ENCODE measurements around the gene ZDHHC11. TPM values are rescaled to one million over a fixed set of nuclear protein-coding genes. Genes with fewer than 3 reads are reported as not detected.
"Not testable (repeated sequence)": the region's sequence is repeated elsewhere in the genome, so short reads cannot be mapped to it uniquely, and the experiment has no call there.

The ZDHHC11 gene
- total RNA-seq, 1 experiment from 2014 or later = 7.7 TPM

- peak; percentile 52 for DNase-seq
- Histone ChIP-seq H3K36me3 (replicated peaks; ENCODE audit: control insufficient read depth, insufficient read depth, low read length) (peaks cover 70% of the 10 kb centered on the region), H3K27me3 (ENCODE audit: control insufficient read depth, insufficient read depth, low read length) (no peaks in the 10 kb centered on the region), H3K4me3 (ENCODE audit: insufficient read depth, low read depth, low read length) (no peak overlapping the region)
Measured at GRCh38 chr5:884345-885126, 33.8 kb upstream of the ZDHHC11 start.

- peak; percentile 43 for DNase-seq
- Histone ChIP-seq H3K36me3 (replicated peaks; ENCODE audit: control insufficient read depth, insufficient read depth, low read length) (peaks cover 64% of the 10 kb centered on the region), H3K27me3 (ENCODE audit: control insufficient read depth, insufficient read depth, low read length) (no peaks in the 10 kb centered on the region), H3K4me3 (ENCODE audit: insufficient read depth, low read depth, low read length) (no peak overlapping the region)
Measured at GRCh38 chr5:883475-884181, 32.8 kb upstream of the ZDHHC11 start.

GRCh38 chr5:882253-883183, 31.7 kb upstream of the ZDHHC11 start:
- Histone ChIP-seq H3K36me3 (replicated peaks; ENCODE audit: control insufficient read depth, insufficient read depth, low read length) (peaks cover 61% of the 10 kb centered on the region), H3K4me3 (ENCODE audit: insufficient read depth, low read depth, low read length) (no peak overlapping the region), H3K27me3 (ENCODE audit: control insufficient read depth, insufficient read depth, low read length) (no peaks in the 10 kb centered on the region)
- no peak for DNase-seq

DNA sequence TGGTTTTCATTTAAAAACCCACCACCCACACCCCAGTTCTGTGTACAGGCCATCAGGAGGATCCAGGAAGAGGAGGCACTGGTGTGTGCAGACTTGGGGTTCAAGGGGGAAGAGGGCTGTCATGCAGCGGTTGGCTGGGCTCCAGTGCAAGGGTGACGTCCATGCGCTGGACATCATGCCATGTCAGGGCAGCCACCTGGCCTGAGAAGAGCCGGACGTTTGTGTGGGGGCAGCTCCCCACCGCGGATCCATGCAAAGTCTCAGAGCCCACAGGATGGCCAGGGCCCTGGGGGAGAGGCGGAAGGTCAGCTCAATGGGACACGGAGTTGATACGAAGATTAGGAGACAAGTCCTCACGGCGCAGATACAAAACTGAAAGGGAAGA, 30.8 kb upstream of the ZDHHC11 start:
- Histone ChIP-seq H3K36me3 (replicated peaks; ENCODE audit: control insufficient read depth, insufficient read depth, low read length) (peaks cover 54% of the 10 kb centered on the region), H3K27me3 (ENCODE audit: control insufficient read depth, insufficient read depth, low read length) (no peaks in the 10 kb centered on the region), H3K4me3 (ENCODE audit: insufficient read depth, low read depth, low read length) (no peak overlapping the region)
- no peak for DNase-seq

GRCh38 chr5:880816-881550, 30.2 kb upstream of the ZDHHC11 start:
- Histone ChIP-seq H3K27me3 (ENCODE audit: control insufficient read depth, insufficient read depth, low read length) (no peaks in the 10 kb centered on the region), H3K4me3 (ENCODE audit: insufficient read depth, low read depth, low read length) (no peak overlapping the region), H3K36me3 (replicated peaks; ENCODE audit: control insufficient read depth, insufficient read depth, low read length) (peaks cover 48% of the 10 kb centered on the region)
- no peak for DNase-seq

- H3K36me3 ChIP-seq (replicated peaks; ENCODE audit: control insufficient read depth, insufficient read depth, low read length) = peaks cover 39% of the 10 kb centered on the region
- H3K4me3 ChIP-seq (ENCODE audit: insufficient read depth, low read depth, low read length); DNase-seq; H3K27me3 ChIP-seq (ENCODE audit: control insufficient read depth, insufficient read depth, low read length): not testable (repeated sequence)
Measured at GRCh38 chr5:878677-879076, 27.9 kb upstream of the ZDHHC11 start.

GRCh38 chr5:878125-878524, 27.3 kb upstream of the ZDHHC11 start:
- no peak for DNase-seq
- Histone ChIP-seq H3K27me3 (ENCODE audit: control insufficient read depth, insufficient read depth, low read length) (no peaks in the 10 kb centered on the region), H3K36me3 (replicated peaks; ENCODE audit: control insufficient read depth, insufficient read depth, low read length) (peaks cover 34% of the 10 kb centered on the region), H3K4me3 (ENCODE audit: insufficient read depth, low read depth, low read length) (no peak overlapping the region)

DNA sequence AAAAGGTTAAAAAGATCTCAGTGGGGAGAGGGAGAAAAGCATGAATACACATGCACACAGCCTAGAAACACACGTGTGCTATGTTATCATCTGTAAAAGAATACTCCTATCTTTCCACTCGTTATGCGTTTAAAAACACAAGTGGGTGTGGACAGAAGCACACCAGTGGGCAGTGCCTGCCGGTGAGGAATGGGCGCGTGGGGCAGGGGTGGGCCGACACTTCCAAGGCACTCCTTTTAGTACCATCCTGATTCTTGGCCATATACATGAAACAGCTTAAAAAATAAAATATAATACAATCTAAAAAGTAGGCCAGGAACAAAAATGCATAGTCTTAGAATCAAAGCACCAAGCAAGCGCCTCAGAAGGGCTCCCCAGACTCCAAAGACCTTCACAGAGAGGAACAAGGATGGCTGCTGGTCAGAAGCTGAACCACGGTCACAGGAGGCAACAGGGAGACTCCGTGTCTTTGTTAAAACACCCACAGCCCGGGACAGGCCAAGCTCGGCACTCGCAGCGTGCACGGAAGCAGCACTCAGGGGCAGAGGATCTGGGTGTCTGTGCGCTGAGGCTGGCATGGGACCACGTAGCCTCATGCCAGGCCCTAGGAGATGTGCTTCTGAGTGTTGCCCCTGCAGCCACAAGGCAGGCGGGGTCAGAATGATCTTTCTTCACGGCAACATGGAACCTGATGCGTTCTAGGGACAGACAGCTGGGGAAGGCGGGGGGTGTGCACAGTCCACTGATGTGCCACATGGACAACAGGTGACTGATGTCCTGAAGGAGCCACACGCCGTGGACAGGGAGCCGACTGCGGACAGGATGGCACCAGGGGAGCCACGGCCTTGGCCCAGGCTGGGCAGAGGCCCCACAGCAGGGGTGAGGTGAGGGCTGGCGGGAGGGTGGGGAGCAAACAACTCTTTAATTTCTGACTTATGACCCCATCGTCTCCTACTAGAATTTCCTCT, 25.9 kb upstream of the ZDHHC11 start:
- Histone ChIP-seq H3K4me3 (ENCODE audit: insufficient read depth, low read depth, low read length) (no peak overlapping the region), H3K27me3 (ENCODE audit: control insufficient read depth, insufficient read depth, low read length) (no peaks in the 10 kb centered on the region), H3K36me3 (replicated peaks; ENCODE audit: control insufficient read depth, insufficient read depth, low read length) (peaks cover 22% of the 10 kb centered on the region)
- DNase-seq = no peak

GRCh38 chr5:875931-876330, 25.1 kb upstream of the ZDHHC11 start:
- Histone ChIP-seq H3K36me3 (replicated peaks; ENCODE audit: control insufficient read depth, insufficient read depth, low read length) (peaks cover 24% of the 10 kb centered on the region), H3K4me3 (ENCODE audit: insufficient read depth, low read depth, low read length) (no peak overlapping the region), H3K27me3 (ENCODE audit: control insufficient read depth, insufficient read depth, low read length) (no peaks in the 10 kb centered on the region)
- DNase-seq = no peak

DNA sequence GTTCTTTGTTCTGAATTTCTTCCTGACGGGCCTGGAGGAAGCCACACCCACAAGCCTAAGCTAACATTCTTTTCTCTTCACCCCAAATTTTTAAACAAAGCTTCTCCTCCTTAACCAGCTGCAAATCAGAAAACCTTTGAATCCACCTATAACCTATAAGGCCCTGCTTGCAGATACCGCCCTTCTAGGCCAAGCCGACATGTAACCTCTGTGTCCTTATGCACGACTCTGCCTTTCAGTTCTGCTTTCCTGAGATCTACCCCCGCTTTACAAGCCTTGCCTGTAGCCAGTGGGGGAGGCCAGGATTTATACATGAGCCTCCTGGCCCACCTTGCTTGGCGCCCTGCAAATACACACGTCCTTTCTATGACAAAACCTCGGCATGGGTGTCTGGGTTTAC, 22.5 kb upstream of the ZDHHC11 start:
- no peak for DNase-seq
- Histone ChIP-seq H3K27me3 (ENCODE audit: control insufficient read depth, insufficient read depth, low read length) (no peaks in the 10 kb centered on the region), H3K4me3 (ENCODE audit: insufficient read depth, low read depth, low read length) (no peak overlapping the region), H3K36me3 (replicated peaks; ENCODE audit: control insufficient read depth, insufficient read depth, low read length) (peaks cover 39% of the 10 kb centered on the region)

GRCh38 chr5:872301-872700, 21.5 kb upstream of the ZDHHC11 start:
- no peak for DNase-seq
- no peak overlapping the region for H3K4me3 ChIP-seq (ENCODE audit: insufficient read depth, low read depth, low read length)
- H3K36me3 ChIP-seq (replicated peaks; ENCODE audit: control insufficient read depth, insufficient read depth, low read length) = peaks cover 41% of the 10 kb centered on the region
- no peaks in the 10 kb centered on the region for H3K27me3 ChIP-seq (ENCODE audit: control insufficient read depth, insufficient read depth, low read length)

DNA sequence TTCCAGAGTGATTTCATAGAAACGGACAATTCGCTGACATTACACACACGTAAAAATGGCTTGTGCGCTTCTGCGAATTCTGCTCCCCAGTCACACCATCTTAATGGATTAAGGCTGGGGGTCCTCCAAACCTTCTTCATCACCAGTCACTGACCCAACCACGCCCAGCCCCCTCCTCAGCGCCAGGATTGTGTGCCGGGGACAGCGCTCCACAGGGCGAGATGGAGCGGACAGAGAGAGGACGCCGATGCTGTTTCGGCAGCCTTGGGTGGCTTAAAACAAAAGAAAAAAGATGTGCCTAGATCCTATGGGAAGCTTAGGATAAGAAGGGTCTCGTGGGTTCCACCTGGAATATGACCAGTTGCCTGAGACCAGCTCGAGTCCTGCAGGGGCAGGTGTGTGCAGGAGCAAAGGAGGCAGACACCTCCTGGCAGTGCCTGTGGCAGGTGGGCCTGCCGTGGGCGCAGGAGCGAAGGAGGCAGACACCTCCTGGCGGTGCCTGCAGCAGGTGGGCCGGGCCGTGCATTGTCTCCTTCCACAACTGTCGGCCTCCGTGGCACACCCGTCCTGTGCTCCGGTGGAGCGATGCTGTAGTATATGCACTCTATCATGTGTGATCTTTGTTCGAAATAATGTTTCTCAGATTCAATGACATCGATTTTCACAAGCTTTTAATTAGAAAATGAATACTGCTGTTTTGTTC, 21.0 kb upstream of the ZDHHC11 start:
- H3K36me3 ChIP-seq (replicated peaks; ENCODE audit: control insufficient read depth, insufficient read depth, low read length) = peaks cover 41% of the 10 kb centered on the region

DNA sequence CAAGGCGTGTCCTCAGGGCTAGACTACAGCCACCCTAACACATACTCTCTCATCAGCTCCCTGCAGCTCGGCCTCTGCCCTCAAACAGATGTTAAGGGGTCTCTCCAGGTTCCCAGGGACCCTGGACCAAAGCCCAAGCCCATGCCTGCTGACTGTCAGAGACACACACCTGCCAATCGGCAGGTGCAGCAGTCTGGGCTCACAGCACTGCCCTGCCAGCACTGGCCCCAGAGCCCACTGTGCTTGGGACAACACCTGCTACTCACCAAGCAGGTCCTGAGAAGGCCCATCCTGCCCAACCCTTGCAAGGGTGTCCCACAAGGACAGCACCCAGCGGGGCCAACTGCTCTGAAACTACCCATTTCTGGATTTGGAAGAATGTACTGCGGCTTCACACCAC, 20.2 kb upstream of the ZDHHC11 start:
- Histone ChIP-seq H3K4me3 (ENCODE audit: insufficient read depth, low read depth, low read length) (no peak overlapping the region), H3K36me3 (replicated peaks; ENCODE audit: control insufficient read depth, insufficient read depth, low read length) (peaks cover 39% of the 10 kb centered on the region)
- DNase-seq = no peak

More for the DNA sequence above, 21.0 kb upstream of the ZDHHC11 start:
- no peaks in the 10 kb centered on the region for H3K27me3 ChIP-seq (ENCODE audit: control insufficient read depth, insufficient read depth, low read length)
- DNase-seq = no peak
- no peak overlapping the region for H3K4me3 ChIP-seq (ENCODE audit: insufficient read depth, low read depth, low read length)

More for the DNA sequence above, 20.2 kb upstream of the ZDHHC11 start:
- H3K27me3 ChIP-seq (ENCODE audit: control insufficient read depth, insufficient read depth, low read length) = no peaks in the 10 kb centered on the region

All from H7 (cell line).